HepG2 (cell line): ENCODE data around the gene LHPP. TPM values are rescaled to one million over a fixed set of nuclear protein-coding genes. Genes with fewer than 3 reads are reported as not detected.

Experiments
- ATAC-seq: fragments of 200-7000 bp; cut with Tn5 transposase; 3 replicates; pipeline ENCODE4 v1.9.1; 2020; ENCODE audit warnings: mild to moderate bottlenecking, moderate library complexity
- BruUV-seq: library from RNA; stranded (reverse); fragments of 400-500 nt; replicated peaks from 2 replicates; lab custom pipeline; 2021; lab: Mats Ljungman, UMichigan
- CTCF ChIA-PET: fragments of 300-600 bp; formaldehyde crosslinking; extraction: SDS; loops from one replicate; lab custom pipeline; 2021; ENCODE audit warnings: low total read pairs, inconsistent platforms, low intra/inter-chr PET ratio; lab: Yijun Ruan, JAX
- POLR2A ChIA-PET: fragments of 350-600 bp; sonication (Branson Sonifier 250); formaldehyde crosslinking; loops from one replicate; lab custom pipeline; 2020; ENCODE audit warnings: antibody characterized with exemption, inconsistent platforms; lab: Yijun Ruan, JAX
- DNase-seq: peaks from one replicate; pipeline ENCODE4 v3.0.0-alpha.2; 2015; ENCODE audit warnings: low spot score
- FAIRE-seq: peaks from 3 replicates; lab custom pipeline; 2011; peaks lifted over from hg19 to GRCh38; lab: Jason Lieb, UNC
- H2AFZ ChIP-seq: one replicate; pipeline ENCODE4 v1.6.1; 2011; ENCODE audit warnings: low read length, inconsistent platforms
- H3K27ac ChIP-seq: fragments of 300-600 bp; 3 replicates; pipeline ENCODE4 v1.8.0; 2011; ENCODE audit warnings: mixed run types, mild to moderate bottlenecking, mixed read lengths, low read length, inconsistent platforms; ENCODE audit not compliant: insufficient read depth; ENCODE audit errors: extremely low read length
- H3K27me3 ChIP-seq, 2 experiments: fragments of 200-600 bp in 1 of 2; 2 replicates in 1 of 2; 3 replicates in 1 of 2; pipeline versions ENCODE4 v1.6.0 to v1.8.0; 2011; ENCODE audit warnings: low read length in 2 of 2, mild to moderate bottlenecking in 2 of 2, moderate library complexity in 2 of 2, inconsistent platforms in 1 of 2; ENCODE audit not compliant: insufficient read depth in 2 of 2, control insufficient read depth in 1 of 2
- H3K36me3 ChIP-seq, 2 experiments: fragments of 200-600 bp in 1 of 2; replicated peaks in 1 of 2; 2 replicates in 1 of 2; 3 replicates in 1 of 2; pipeline versions ENCODE4 v1.5.1 to v1.8.0; 2011; ENCODE audit warnings: low read length in 2 of 2, inconsistent platforms in 1 of 2; ENCODE audit not compliant: insufficient read depth in 2 of 2, control insufficient read depth in 1 of 2
- H3K4me1 ChIP-seq: 2 replicates; pipeline ENCODE4 v1.5.1; 2012; ENCODE audit warnings: low read length, inconsistent platforms; ENCODE audit not compliant: insufficient read depth
- H3K4me2 ChIP-seq: 2 replicates; pipeline ENCODE4 v1.6.0; 2011; ENCODE audit warnings: low read depth, low read length, inconsistent platforms
- H3K4me3 ChIP-seq, 3 experiments: fragments of 200-600 bp in 1 of 3; sonication (generic), shearing (Covaris generic) in 1 of 3; replicated peaks in 1 of 3; 2 replicates each; pipeline ENCODE4 v1.5.1; 2011 to 2016; ENCODE audit warnings: low read length in 3 of 3, inconsistent platforms in 2 of 3, low read depth in 2 of 3, mild to moderate bottlenecking in 2 of 3, control low read depth in 1 of 3, mixed read lengths in 1 of 3; ENCODE audit not compliant: insufficient read depth in 1 of 3
- H3K79me2 ChIP-seq: one replicate; pipeline ENCODE4 v1.6.1; 2011; ENCODE audit warnings: low read length, inconsistent platforms; ENCODE audit not compliant: insufficient read depth
- H3K9ac ChIP-seq: 2 replicates; pipeline ENCODE4 v1.6.0; 2011; ENCODE audit warnings: mild to moderate bottlenecking, low read depth, low read length, inconsistent platforms; ENCODE audit not compliant: insufficient read depth
- H3K9me3 ChIP-seq: 2 replicates; pipeline ENCODE4 v1.5.1; 2012; ENCODE audit warnings: mild to moderate bottlenecking, low read length
- H4K20me1 ChIP-seq: 2 replicates; pipeline ENCODE4 v1.6.0; 2011; ENCODE audit warnings: inconsistent platforms, mild to moderate bottlenecking, low read length, moderate library complexity; ENCODE audit not compliant: insufficient read depth
- BCL6 ChIP-seq: IDR thresholded peaks from 2 replicates; pipeline ENCODE4 v1.6.1; 2016; ENCODE audit warnings: missing genetic modification reagents, missing compliant biosample characterization
- BRF2 ChIP-seq: sonication (generic); formaldehyde crosslinking; IDR thresholded peaks from 2 replicates; pipeline ENCODE4 v1.8.1; 2022; ENCODE audit warnings: mild to moderate bottlenecking, missing genetic modification reagents
- KAT7 ChIP-seq: IDR thresholded peaks from 2 replicates; pipeline ENCODE4 v1.6.1; 2018; ENCODE audit warnings: borderline replicate concordance, missing compliant biosample characterization
- RARA ChIP-seq: IDR thresholded peaks from 2 replicates; pipeline ENCODE4 v1.6.1; 2016; ENCODE audit warnings: missing genetic modification reagents, missing compliant biosample characterization
- SYNCRIP ChIP-seq: fragments of 200-400 bp; formaldehyde crosslinking; IDR thresholded peaks from 2 replicates; pipeline ENCODE4 v1.6.1; 2018; ENCODE audit warnings: mild to moderate bottlenecking, low read depth, low read length; ENCODE audit not compliant: insufficient read depth
- ZFX ChIP-seq: sonication (generic); formaldehyde crosslinking; IDR thresholded peaks from 2 replicates; pipeline ENCODE4 v1.4.0; 2020; ENCODE audit warnings: mild to moderate bottlenecking, low read depth, missing genetic modification reagents, moderate library complexity
- ZNF264 ChIP-seq: sonication (generic); formaldehyde crosslinking; IDR thresholded peaks from 2 replicates; pipeline ENCODE4 v1.4.0; 2020; ENCODE audit warnings: missing genetic modification reagents
- ZNF333 ChIP-seq: sonication (generic); formaldehyde crosslinking; IDR thresholded peaks from 2 replicates; pipeline ENCODE4 v1.4.0; 2020; ENCODE audit warnings: mild to moderate bottlenecking, missing genetic modification reagents, borderline replicate concordance
- WGBS: methylation state at CpG from one replicate; pipeline ENCODE4 v1.1.6; 2017; ENCODE audit warnings: low lambda C conversion rate; 5-methylcytosine and 5-hydroxymethylcytosine counted together
- in situ Hi-C: cut with HindIII; loops from 2 replicates; pipeline ENCODE4 v1.10.0; 2017; ENCODE audit warnings: low pct_unique_long_range_greater_than_20kb; ENCODE audit not compliant: extremely low pct_ligation_motif_present
- intact Hi-C: fragments of 100-400 bp; cut with micrococcal nuclease; formaldehyde crosslinking; loops from one replicate; pipeline ENCODE4 v1.10.0; 2022; ENCODE audit not compliant: unreplicated experiment
- polyA plus RNA-seq, 8 experiments: library from polyadenylated mRNA; depleted of rRNA in 3 of 8; stranded (reverse) in 7 of 8; unstranded in 1 of 8; fragments of >200 nt; fragmentation: Illumina TruSeq in 4 of 8; extraction: Trizol in 4 of 8; gene quantifications; 2 replicates each; pipeline versions ENCODE4 v1.2.1 to v1.2.3, GENCODE V29; 2011 to 2016; ENCODE audit warnings: low read depth in 4 of 8, missing spikeins in 1 of 8, mixed read lengths in 1 of 8; ENCODE audit not compliant: insufficient read depth in 1 of 8
- total RNA-seq, 5 experiments: library from RNA; depleted of rRNA; stranded (reverse); fragments of >200 nt; fragmentation: Illumina TruSeq; extraction: Trizol; gene quantifications; 2 replicates each; pipeline ENCODE4 v1.2.3, GENCODE V29; 2016; ENCODE audit warnings: low read depth in 1 of 5
- TF ChIP-seq, protein P1 (sequence below): sonication (generic); IDR thresholded peaks from 2 replicates; pipeline ENCODE4 v1.6.1; 2016; ENCODE audit warnings: low read depth, borderline replicate concordance
- TF ChIP-seq, protein P2 (sequence below): sonication (generic); formaldehyde crosslinking; IDR thresholded peaks from 2 replicates; pipeline ENCODE4 v1.5.1; 2020; ENCODE audit warnings: mild to moderate bottlenecking, missing genetic modification reagents, borderline replicate concordance

LHPP gene
- total and polyA plus RNA-seq, 2 of the 13 experiments (the other 11 are each of a cell fraction or from before 2014, with no cell fraction given), result 5.2 to 13.1 TPM

DNA sequence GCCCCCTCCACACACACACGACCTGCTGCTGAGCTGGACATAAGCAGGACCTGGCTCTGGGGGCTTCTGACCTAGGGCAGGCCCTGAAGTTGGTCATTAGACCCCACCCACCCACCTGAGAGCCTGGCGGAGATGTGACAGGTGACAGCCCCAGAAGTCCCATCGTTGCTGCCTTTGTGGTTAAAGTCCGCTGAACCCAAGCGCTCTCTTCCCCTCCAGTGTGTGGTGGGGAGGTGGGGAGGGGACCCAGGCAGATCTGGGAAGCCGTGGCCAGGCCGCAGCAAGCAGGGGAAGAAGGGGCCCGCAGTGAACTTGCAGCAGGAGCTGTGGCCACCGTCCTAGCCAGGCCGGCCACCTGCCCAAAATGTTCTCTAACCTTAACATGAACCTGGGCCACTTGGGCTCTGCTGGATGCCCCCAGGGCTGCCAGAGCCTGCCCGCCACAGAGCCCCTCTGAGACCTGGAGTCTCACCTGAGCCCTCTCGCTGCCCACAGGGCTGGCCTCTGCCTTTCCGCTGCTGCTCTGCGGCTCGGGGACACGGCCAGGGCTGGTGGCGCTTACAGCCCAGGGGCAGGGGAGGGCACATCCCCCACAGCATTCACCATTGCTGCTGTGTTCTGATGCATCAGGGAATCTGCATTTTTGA is 65.1 kb downstream of the LHPP start:
- Histone ChIP-seq H3K27ac (no peak overlapping the region), H2AFZ (no peak overlapping the region), H3K9ac (no peak overlapping the region), H3K27me3 (peaks cover 0 to 3% of the 10 kb centered on the region in 2 experiments; a peak in 1 of 5 replicates), H3K9me3 (no peaks in the 10 kb centered on the region), H3K79me2 (no peaks in the 10 kb centered on the region), H3K4me2 (peak overlapping the region; percentile 42; the same call in 1 of the 2 replicates), H4K20me1 (peaks cover 3% of the 10 kb centered on the region; the same call in 1 of the 2 replicates), H3K36me3 (no peaks in the 10 kb centered on the region), H3K4me1 (peaks cover 48% of the 10 kb centered on the region), H3K4me3 (no peak overlapping the region; a peak in 1 of 6 replicates)
- intact Hi-C loops, result no loop called here
- in situ Hi-C loops, result no loop called here
- TF ChIP-seq ZNF333 (CRISPR knock-in tag), result no peak
- TF ChIP-seq, protein P1, sequence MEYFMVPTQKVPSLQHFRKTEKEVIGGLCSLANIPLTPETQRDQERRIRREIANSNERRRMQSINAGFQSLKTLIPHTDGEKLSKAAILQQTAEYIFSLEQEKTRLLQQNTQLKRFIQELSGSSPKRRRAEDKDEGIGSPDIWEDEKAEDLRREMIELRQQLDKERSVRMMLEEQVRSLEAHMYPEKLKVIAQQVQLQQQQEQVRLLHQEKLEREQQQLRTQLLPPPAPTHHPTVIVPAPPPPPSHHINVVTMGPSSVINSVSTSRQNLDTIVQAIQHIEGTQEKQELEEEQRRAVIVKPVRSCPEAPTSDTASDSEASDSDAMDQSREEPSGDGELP, result peak; percentile 30; the same call in 1 of the 2 replicates
- no TSS peak for BruUV-seq
- WGBS, result 38% methylated on average over 13 of the region's 17 CpGs
- FAIRE-seq (no peak), ATAC-seq (no peak), DNase-seq (no peak)
- ChIA-PET CTCF (no interaction called here), POLR2A (no interaction called here)

DNA sequence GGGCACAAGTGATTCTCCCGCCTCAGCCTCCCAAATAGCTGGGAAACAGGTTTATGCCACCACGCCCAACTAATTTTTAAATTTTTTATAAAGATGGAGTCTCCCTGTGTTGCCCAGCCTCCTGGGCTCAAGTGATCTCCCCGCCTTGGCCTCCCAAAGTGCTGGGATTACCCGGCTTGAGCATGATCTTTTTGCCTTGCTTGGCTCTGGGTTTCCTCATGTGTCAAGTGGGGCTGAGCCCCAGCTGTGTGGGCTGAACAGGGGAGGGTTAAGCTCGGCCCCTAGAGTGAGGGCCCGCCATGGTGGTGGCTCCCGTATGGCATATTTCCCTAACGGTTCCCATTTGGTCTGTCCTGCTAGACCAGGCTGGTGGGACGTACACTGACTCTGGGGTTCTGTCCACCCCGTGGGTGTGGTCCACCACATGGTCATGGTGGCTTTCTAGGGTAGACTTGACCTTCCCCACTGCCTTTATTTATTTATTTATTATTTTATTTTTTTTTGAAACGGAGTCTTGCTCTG is 66.3 kb downstream of the LHPP start:
- intact Hi-C loops (no loop called here), in situ Hi-C loops (no loop called here)
- DNase-seq (no peak), FAIRE-seq (no peak), ATAC-seq (no peak)
- POLR2A ChIA-PET, result no interaction called here
- no TSS peak for BruUV-seq
- WGBS, result 77% methylated on average over 8 of the region's 11 CpGs
- no peak overlapping the region for H3K9ac ChIP-seq
- no peaks in the 10 kb centered on the region for H3K79me2 ChIP-seq
- H3K27me3 ChIP-seq, result peaks cover 0 to 3% of the 10 kb centered on the region in 2 experiments; a peak in 1 of 5 replicates
- H2AFZ ChIP-seq, result no peak overlapping the region
- H3K36me3 ChIP-seq, result no peaks in the 10 kb centered on the region
- no peak overlapping the region for H3K4me2 ChIP-seq
- H3K4me1 ChIP-seq, result peaks cover 42% of the 10 kb centered on the region
- no peak overlapping the region for H3K27ac ChIP-seq
- H3K9me3 ChIP-seq, result no peaks in the 10 kb centered on the region
- no peaks in the 10 kb centered on the region for H4K20me1 ChIP-seq
- no peak overlapping the region for H3K4me3 ChIP-seq
- CTCF ChIA-PET, result no interaction called here
- TF ChIP-seq ZFX (CRISPR knock-in tag) (no peak), RARA (CRISPR knock-in tag) (no peak), SYNCRIP (no peak), KAT7 (CRISPR knock-in tag) (no peak), BRF2 (no peak), BCL6 (CRISPR knock-in tag) (no peak), ZNF264 (CRISPR knock-in tag) (no peak)
- TF ChIP-seq, protein P2, sequence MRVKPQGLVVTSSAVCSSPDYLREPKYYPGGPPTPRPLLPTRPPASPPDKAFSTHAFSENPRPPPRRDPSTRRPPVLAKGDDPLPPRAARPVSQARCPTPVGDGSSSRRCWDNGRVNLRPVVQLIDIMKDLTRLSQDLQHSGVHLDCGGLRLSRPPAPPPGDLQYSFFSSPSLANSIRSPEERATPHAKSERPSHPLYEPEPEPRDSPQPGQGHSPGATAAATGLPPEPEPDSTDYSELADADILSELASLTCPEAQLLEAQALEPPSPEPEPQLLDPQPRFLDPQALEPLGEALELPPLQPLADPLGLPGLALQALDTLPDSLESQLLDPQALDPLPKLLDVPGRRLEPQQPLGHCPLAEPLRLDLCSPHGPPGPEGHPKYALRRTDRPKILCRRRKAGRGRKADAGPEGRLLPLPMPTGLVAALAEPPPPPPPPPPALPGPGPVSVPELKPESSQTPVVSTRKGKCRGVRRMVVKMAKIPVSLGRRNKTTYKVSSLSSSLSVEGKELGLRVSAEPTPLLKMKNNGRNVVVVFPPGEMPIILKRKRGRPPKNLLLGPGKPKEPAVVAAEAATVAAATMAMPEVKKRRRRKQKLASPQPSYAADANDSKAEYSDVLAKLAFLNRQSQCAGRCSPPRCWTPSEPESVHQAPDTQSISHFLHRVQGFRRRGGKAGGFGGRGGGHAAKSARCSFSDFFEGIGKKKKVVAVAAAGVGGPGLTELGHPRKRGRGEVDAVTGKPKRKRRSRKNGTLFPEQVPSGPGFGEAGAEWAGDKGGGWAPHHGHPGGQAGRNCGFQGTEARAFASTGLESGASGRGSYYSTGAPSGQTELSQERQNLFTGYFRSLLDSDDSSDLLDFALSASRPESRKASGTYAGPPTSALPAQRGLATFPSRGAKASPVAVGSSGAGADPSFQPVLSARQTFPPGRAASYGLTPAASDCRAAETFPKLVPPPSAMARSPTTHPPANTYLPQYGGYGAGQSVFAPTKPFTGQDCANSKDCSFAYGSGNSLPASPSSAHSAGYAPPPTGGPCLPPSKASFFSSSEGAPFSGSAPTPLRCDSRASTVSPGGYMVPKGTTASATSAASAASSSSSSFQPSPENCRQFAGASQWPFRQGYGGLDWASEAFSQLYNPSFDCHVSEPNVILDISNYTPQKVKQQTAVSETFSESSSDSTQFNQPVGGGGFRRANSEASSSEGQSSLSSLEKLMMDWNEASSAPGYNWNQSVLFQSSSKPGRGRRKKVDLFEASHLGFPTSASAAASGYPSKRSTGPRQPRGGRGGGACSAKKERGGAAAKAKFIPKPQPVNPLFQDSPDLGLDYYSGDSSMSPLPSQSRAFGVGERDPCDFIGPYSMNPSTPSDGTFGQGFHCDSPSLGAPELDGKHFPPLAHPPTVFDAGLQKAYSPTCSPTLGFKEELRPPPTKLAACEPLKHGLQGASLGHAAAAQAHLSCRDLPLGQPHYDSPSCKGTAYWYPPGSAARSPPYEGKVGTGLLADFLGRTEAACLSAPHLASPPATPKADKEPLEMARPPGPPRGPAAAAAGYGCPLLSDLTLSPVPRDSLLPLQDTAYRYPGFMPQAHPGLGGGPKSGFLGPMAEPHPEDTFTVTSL, result no peak
